GM19193 (cell line): ENCODE results near the gene CS.

Experiments used
- POLR2A ChIP-seq: IDR thresholded peaks from 4 replicates; pipeline ENCODE4 v1.6.1; 2011; ENCODE audit not compliant: insufficient read depth, insufficient read length; ENCODE audit errors: extremely low read depth

CS gene

DNA sequence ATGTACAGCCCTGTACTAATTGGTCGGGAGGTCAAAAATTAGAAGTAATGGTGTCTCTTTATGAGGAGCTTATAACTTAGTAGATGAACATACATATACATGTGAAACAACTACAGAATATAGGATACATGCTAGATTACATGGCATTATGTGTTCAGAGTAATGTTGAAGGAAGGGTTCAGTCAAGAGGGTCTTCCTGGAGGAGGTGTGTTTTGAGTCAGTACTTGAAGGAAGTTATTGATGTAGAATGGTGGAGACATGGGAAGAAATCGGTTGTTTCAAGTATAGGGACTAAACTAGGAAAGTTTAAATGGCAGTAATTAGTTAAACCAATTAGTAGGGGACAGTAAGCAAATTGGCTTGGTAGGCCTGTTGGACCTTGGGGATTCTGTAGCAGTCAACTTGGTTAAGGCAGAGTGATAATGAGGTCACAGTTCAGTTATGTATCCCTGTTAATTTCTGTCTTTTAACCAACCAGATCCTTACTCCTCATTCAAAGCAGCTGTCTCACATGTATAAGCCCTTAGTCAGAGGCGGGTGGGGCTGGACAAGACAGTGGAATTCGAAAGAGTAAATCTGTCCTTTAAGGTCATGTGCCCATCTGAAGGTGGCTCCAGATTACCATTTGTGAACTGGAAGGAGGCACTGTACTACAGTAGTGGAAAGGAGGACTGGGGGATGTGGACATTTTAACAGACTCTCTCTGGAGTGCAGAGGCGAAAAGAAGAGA lies 38.5 kb downstream of the CS start:
- TF ChIP-seq POLR2A: no peak

DNA sequence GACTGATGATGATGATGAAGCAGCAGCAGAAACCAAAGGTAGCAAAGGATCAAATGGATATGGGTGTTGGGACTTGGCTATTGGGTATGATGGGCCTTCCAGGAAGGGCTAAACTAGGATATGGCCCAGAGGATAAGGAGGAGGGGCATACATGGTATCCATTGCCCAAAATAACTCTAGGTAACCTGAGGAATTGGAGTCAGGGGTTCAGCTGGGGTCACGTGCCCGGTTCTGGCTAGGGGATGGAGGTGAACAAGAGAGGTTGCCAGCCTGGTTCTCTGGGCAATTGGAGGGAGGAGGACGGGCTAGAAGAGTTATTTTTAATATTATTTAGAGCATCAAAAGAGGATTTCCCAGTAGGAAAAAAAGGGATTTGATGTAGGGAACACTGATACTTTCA lies 39.2 kb downstream of the CS start:
- TF ChIP-seq POLR2A: no peak

DNA sequence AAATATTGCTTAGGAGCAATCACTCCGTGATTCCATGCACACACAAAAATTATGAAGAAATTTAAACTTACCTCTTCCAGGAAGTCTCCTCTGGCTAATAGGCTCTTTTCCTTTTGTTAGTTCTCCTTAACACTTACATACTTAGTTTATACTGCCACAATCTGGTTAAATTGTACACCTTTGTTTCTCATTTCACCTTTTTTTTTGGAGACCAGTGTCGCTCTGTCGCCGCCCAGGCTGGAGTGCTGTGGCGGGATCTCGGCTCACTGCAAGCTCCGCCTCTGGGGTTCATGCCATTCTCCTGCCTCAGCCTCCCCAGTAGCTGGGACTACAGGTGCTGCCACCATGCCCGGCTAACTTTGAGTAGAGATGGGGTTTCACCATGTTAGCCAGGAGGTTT lies 39.8 kb downstream of the CS start:
- no peak for TF ChIP-seq POLR2A

DNA sequence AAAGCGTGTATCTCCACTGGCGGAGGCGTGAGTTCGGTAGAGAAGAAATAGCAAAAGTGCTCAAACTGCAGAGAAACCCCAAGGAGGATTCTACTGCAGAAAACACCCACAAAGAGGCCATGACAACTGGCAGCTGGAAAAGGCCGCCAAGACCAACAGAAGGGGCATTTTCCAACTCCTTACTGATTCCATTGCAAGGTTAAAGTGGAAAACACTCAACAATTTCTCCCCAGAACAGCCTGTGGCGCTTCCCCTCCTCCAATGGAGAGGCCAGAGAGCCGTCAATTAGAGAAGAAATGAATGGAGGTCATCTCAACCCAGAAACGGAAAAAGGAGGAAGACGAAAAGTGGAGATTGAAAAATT lies 41.3 kb downstream of the CS start:
- TF ChIP-seq POLR2A: no peak

DNA sequence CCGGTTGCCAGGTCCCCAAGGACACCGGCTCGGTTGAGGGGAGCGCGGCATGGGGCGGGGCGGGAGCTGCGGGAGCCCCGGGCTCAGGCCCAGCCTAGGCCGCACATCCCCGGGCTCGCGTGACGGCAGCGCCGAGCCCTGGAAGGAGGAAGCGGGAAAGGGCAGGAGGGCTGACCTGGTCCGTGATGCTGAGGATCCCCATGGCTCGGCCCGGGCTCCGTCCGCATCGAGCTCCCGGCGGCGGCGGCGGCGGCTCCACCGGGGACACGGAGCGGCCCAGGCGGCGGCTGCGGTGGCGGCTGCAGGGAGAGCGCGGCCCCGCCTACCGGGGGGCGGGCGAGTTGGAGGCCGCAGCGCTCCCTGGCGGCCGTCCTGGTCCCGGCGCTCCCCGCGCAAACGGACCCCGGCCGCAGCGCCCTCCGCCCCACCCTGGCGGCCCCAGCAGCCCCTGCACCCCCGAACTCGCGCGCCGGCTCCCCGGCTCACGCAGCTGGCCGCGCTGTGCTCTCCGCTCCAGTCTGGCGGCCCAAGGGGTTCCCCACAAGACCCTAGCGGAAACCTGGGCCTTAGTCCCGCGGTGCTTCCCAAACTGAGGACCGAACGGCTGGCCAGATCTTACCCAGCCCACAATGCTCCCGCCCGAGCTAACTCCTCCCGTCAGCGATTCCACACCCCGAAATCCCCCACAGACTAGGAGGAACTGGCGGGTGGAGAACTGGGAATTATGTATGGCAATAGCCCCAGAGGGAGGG lies 41.9 kb downstream of the CS start, which contains the start of gene ANKRD52:
Gene ANKRD52, minus strand, starts transcription at position 317 of the 752 bp plus-strand sequence. Its CDS starts 115 bp downstream, at position 202.
- peak; percentile 63 for TF ChIP-seq POLR2A

DNA sequence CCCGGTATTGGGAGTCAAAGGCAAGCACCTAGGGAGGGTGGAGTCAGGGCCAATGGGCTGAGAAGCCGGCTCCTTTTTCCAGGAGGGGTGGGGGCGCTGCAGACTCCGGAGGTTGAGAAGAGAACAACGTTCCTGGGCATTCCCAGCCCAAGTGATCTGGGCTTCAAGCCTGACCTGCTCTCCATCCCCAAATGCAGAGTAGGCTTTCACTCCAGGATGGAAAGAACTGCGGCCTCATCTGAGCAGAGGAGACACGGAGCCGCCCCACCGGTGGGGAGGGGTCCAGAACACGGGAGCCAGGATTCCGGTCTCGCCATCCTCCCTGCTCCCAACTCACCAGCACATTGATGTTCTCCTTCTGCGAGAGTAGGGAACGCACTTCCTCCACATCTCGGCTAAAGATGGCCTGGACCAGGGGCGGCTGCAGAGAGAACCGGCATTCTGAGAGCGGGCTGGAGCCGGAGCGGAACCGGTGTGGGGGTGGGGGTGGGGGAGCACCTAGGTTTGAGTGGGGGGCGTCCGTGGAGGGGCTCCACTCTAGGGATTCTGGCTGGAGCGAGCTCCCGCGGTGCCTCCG lies 42.6 kb downstream of the CS start:
- no peak for TF ChIP-seq POLR2A

DNA sequence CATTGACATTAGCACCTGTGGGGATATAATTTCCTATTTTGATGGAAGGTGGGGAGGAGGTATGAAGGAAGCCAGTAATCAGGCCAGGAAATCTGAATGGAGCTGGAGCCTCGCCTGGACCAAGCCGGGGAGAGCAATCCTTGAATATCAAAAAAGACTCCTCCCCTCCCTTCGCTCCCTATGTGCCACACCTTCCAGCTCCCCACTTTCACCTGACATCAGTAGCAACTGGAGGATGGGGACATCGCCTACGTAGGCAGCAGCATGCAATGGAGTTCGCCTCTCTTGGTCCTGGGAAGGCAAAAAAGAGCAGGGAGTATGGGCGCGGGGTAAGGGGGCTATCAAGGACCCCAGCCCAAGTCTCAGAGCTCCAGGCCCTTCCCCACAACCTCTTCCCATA lies 43.1 kb downstream of the CS start:
- TF ChIP-seq POLR2A: no peak

DNA sequence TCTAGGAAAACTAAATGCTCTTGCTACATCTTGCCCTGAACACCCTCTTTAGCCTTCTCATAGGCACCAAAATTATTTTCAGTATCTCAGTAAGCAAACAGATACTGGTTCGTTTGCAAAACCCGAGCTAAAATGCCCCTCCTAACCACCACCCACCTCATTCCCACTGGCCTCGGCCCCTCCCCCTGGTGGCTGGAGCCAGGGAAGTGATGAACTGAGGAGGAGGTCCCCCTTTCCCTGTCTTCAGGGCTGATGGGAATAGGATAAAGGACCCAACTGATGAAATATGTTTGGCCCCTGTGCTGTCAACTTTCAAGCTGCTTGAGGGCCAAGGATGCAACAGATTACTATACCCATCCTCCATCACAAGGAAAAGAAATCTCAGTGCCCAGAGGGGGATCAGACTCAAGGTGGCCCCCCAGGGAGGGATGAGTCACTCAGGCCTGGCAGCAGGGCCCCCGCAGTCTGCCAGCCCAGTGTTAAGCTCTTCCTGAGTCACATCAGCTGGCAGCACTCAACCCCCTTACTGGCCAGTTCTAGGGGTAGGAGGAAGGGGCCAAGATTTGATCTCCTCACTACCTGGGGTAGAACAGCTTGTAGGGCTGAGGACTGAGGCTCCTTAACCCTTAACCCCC lies 43.7 kb downstream of the CS start:
- TF ChIP-seq POLR2A: no peak

DNA sequence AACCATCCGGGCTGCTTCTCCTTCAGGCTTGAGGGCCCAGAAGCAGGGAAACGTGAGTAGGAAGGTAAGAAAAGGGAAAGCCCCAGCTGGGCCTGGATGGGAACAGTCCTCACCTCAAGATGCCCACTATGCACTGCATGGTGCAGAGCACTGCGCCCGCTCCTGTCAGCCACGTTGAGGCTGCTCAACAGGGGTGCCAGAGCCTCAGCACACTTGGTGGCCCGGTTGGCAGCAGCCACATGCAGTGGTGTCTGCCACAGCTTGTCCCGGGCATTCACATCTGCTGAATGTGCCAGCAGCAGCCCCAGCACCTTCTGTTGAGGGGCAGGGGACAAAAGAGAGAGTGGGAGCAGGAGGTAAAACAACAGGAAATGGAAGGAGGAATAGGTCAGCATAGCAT lies 44.5 kb downstream of the CS start:
- TF ChIP-seq POLR2A: no peak

DNA sequence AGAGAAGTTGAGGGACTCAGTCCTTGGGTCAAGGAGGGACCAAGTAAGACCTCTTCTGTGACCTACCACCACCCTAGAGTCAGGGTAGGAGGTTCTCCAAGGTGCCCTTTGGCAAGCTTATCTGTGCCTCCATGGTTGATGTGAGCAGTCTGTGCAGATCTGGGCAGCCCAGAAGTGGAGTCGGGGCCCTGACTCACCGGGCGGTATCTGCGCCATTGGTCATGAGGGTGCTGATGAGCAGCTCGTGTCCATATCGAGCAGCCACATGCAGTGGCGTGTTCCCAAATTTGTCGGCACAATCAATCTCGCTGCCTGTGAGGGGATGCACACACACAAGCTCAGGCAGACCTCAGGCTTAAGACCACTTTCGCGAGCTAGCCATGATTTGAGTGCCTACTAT lies 47.0 kb downstream of the CS start:
- no peak for TF ChIP-seq POLR2A

DNA sequence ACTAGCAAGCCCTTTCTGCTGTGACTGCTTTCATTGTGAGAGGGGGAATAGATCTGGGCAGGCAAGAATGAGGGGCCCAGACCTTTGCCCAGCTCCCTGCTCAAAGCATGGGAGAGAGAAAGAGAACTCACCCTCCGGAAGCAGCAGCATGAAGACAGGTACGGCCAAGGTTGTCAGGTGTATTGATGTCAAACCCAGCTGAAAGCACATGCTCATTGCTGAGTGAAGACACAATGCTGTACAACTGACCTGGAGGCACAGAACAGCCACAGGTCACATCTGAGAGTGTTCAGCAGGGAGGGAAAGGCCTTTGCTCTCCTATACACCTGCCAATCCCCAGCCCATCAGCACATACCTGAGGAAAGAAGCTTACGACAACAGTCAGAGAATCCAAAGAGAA lies 47.5 kb downstream of the CS start:
- no peak for TF ChIP-seq POLR2A

DNA sequence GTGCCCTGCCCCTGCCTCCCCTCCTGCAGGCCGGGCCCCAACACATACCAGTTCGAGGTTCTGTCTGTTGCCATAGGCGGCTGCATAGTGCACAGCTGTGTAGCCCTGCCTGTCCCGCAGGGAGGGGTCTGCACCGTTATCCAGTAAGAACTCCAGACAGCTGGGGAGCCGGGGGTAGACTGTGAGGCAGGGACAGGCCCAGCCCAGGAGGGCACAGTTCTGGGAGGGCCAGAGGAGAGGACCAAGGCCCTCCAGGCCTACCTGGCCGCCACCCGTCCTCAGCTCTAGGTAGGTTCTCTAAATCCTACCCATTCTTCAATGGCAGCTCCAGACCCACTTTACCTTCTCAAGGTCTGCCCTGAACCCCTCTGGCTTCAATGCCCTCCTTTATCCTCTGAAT lies 51.4 kb downstream of the CS start:
- TF ChIP-seq POLR2A: no peak

DNA sequence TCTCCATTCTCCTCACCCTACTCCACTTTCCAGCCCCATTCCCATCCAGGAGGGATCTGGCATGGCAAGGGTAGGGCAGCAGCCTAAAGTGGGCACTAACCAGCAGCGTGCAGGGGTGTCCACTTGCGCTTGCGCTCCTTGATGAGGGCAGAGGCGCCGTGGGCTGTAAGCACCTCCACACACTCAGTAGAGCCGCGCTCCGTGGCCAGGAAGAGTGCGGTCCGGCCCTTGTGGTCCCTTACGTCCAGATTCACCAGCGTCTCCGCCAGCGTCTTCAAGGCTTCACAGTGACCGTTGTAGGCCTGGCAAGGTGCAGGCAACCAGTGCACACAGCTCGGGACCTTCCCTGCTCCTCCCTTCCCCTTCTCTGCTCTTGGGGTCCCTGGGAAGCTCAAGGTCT lies 52.2 kb downstream of the CS start:
- no peak for TF ChIP-seq POLR2A

DNA sequence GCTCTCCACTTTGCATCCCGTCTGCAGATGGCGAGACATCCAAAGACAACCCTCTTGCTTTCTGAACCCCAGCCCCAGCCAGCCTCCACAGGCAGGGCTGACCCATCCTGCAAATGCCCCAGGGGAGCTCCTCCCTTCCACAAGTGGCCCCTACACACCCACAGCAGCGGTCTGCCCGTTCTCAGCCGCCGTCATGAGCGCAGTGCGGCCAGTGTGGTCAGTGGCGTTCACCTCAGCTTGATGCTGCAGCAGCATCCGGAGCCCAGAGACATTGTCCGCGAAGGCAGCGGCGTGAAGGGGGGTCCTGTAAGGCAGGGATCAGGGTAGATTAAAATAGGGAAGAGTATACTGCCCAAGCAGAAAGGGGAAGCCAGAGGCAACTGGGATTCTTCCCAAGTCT lies 55.6 kb downstream of the CS start:
- no peak for TF ChIP-seq POLR2A

DNA sequence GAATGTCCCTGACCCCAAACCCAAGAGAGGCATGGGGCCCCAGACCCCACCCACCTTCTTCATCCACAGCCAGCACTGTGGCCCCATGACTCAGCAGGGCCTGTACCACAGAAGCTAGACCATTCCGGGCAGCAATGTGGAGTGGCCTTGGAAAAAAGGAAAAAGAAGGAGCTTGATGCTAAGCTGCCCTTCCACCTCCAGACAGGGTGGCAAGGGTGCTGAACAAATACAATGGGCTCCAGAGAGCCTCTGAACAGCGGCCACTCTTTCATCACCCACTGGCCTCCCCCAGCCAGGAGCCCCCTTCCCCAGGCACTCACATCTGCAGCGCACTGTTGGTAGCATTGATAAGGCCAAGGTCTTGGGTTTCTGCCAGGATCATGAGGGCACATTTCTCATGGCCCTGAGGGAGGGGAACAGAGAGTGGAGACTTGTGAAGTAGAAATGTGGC lies 56.4 kb downstream of the CS start:
- TF ChIP-seq POLR2A: no peak
